ENCODE data around the gene FMR1NB. TPM values are rescaled to one million over a fixed set of nuclear protein-coding genes. Genes with fewer than 3 reads are reported as not detected.
A peak's percentile ranks its signal among the peaks of the same experiment; 100 is the strongest.

Gene FMR1NB, protein sequence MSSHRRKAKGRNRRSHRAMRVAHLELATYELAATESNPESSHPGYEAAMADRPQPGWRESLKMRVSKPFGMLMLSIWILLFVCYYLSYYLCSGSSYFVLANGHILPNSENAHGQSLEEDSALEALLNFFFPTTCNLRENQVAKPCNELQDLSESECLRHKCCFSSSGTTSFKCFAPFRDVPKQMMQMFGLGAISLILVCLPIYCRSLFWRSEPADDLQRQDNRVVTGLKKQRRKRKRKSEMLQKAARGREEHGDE
- total RNA-seq, result not detected
- long read RNA-seq, result 0 reads

DNA sequence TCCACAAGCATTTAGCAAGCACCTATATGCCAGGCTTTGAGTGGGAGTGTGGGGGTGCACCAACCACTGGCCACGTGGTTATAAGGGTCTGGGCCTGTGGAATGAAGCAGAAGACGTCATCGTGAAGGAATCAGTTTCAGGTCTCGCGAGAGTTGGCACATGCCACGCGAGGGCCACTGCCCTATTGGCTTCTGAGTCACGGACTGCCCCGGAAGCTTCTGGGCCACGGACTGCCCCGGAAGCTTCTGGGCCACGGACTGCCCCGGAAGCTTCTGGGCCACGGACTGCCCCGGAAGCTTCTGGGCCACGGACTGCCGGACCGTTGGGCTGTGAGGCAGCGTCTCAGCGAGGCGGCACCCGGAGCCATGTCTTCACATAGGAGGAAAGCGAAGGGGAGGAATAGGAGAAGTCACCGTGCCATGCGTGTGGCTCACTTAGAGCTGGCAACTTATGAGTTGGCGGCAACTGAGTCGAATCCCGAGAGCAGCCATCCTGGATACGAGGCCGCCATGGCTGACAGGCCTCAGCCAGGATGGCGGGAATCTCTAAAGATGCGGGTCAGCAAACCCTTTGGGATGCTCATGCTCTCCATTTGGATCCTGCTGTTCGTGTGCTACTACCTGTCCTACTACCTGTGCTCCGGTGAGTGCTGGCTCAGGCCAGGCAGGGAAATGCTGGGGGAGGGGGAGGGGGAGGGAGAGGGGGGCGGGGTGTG, at the start of gene FMR1NB:
Gene FMR1NB, plus strand, starts transcription at position 300 of the 715 bp plus-strand sequence. Its CDS starts 66 bp downstream, at position 366.
- DNase-seq (no peak), ATAC-seq (no peak)
- intact Hi-C loops (cut with micrococcal nuclease), result no loop called here

DNA sequence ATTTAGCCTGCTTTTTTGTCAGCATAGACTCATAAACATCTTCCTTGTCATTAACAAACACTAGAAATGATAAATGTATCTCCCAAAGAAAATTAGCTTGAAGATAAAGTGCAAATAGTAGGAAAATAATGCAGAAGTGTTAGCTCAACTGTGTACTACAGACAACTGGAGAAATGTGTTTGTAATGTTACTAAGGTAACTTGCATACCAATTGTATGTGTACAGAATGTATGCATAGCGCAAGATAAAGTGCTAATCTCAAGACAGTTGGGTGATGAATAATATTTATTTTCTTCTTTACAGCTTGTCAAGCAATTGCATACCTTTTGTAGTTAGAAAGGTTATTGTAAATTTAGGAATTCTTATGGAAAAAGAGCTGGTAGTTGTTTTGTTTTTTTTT, 47.3 kb upstream of the FMR1NB start:
- ATAC-seq, result no peak
- no peak for DNase-seq

GRCh38 chrX:147935156-147935758, 45.9 kb upstream of the FMR1NB start:
- no peak for ATAC-seq
- intact Hi-C loops (cut with micrococcal nuclease), result no loop called here
- DNase-seq, result no peak

More for the DNA sequence above, 47.3 kb upstream of the FMR1NB start:
- intact Hi-C loops (cut with micrococcal nuclease), result no loop called here

DNA sequence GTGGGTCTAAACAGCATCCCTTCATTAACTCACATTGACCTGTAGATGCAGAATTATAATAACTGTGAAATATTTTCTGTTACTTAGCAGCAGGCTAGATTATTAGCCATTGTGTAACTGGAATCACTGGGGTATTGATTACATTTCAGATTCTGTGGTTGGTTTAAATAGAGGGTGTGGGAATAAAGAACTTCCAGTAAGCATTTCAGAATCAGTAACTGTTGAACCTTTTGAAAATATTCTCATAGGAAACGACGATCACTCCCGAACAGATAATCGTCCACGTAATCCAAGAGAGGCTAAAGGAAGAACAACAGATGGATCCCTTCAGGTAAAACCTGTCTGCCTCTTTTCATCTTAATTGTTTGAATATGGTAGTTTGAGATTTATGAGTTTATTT, 35.9 kb upstream of the FMR1NB start:
- no peak for ATAC-seq
- DNase-seq, result no peak

GRCh38 chrX:147948531-147948930, 32.6 kb upstream of the FMR1NB start:
- DNase-seq (no peak), ATAC-seq (no peak)
- intact Hi-C loops (cut with micrococcal nuclease), result no loop called here

More for the DNA sequence above, 35.9 kb upstream of the FMR1NB start:
- intact Hi-C loops (cut with micrococcal nuclease), result no loop called here

GRCh38 chrX:147950352-147950751, 30.8 kb upstream of the FMR1NB start:
- DNase-seq, result no peak
- ATAC-seq, result no peak
- intact Hi-C loops (cut with micrococcal nuclease), result no loop called here

DNA sequence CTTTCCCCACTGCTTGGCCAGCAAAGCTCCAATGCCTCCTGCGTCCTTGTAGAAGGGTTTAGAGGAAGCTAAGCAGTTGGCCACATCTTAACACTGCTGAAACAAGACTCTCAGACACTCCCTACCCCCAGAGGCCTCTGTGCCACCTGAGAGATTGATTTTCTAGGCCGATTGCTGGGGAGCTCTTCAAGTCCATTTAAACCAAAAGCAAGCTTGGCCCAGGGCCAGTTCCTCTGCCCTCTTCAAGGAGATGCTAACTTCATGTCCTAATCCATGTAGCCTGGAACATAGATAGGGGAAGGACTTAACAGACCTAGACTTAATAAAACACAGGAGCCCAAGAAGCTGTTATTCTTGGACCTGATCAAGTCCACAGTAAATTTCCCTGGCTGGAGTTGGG, 27.2 kb upstream of the FMR1NB start:
- DNase-seq (peak; percentile 31), ATAC-seq (no peak)
- intact Hi-C loops (cut with micrococcal nuclease), result no loop called here

DNA sequence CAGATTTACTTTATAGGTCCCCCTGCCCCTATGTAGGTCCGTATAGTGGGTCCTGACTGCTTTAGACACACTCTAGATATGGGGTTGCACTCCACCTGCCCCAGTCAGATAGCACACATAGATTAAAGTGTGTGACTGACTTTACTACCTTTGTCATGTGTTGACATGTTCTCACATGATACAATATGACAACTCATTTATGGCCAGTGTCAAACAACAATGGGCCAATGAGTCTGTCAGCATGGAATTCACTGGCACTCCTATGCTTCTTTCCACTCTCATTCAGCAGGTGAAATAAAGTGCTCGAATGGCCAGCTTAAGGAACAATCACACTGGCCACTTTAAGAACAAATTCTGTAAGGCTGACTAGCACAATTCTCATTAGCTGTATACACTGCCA, 23.8 kb upstream of the FMR1NB start:
- no peak for ATAC-seq
- DNase-seq, result no peak
- intact Hi-C loops (cut with micrococcal nuclease), result no loop called here

GRCh38 chrX:147958291-147958690, 22.8 kb upstream of the FMR1NB start:
- ATAC-seq (no peak), DNase-seq (no peak)
- intact Hi-C loops (cut with micrococcal nuclease), result no loop called here

DNA sequence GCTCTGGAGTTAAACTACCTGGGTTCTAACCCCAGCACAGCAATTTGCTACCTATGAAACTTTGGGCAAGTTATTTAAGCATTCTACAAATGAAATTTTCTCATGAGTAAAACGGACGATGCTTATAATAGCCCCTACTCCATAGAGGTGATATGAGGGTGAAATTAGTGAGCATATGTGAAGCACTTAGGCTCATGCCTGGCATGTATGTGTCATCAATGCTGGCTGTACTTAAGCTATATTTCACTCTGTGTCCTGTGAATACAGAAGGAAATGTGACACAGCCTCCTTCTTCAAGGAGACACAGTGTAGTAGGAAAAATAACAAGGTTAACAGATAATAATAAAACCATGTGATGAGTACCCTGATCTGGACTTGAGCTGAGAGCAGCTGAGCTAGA, 20.4 kb upstream of the FMR1NB start:
- no peak for ATAC-seq
- intact Hi-C loops (cut with micrococcal nuclease), result no loop called here
- DNase-seq, result no peak

GRCh38 chrX:147962476-147962875, 18.7 kb upstream of the FMR1NB start:
- DNase-seq (no peak), ATAC-seq (no peak)
- intact Hi-C loops (cut with micrococcal nuclease), result no loop called here

GRCh38 chrX:147978931-147979330, 2.2 kb upstream of the FMR1NB start:
- DNase-seq (no peak), ATAC-seq (no peak)
- intact Hi-C loops (cut with micrococcal nuclease), result no loop called here

GRCh38 chrX:148020329-148020728, 39.2 kb downstream of the FMR1NB start:
- ATAC-seq (no peak), DNase-seq (no peak)
- intact Hi-C loops (cut with micrococcal nuclease), result no loop called here

DNA sequence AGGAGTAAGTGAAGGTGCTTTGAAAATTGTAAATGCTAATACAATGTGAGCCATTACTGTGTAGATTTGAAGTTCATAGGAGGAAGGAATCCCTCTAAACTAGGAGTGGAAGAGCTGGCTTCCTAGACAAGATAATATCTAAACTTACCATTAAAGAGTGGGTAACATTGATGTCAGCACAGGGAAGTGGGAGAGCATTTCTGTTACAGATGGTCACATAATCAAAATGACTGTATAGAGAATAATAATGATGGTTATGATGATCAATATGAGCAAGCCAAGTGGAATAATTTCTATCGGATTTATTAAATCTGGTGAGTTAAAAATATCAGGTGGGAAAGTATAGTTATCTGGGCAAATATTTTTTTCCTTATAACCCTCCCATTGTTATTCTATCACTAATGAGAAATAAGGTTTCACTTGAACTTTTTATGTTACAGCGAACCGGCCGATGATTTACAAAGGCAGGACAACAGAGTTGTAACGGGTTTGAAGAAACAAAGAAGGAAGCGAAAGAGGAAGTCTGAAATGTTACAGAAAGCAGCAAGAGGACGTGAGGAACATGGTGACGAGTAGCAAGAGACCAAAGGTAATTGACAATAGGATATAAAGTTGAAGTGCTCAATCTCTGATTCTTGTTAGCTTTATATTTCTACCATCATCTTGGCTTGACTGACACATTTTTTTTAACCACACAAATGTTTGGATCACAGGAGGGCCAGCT, 43.5 kb downstream of the FMR1NB start:
- no peak for DNase-seq
- intact Hi-C loops (cut with micrococcal nuclease), result no loop called here
- no peak for ATAC-seq

DNA sequence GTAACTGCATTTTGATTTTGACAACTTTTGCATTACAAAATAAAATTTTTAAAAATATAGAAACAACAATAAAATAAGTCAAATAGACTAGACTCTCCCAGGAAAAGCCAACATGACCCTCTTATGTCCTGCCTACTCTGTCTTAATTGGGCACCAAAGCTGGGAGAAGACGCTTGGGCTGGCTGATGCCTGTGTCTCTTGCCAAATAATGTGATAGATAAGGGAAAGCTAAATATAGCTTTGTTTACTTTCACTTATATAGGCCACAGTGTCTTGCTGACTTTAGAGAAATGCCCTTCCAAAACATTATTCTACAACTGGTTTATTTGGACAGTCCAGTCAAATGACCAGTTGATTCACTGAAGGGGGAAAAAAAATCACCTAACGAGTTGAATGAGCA, 54.2 kb downstream of the FMR1NB start:
- DNase-seq (no peak), ATAC-seq (peak; percentile 89)
- intact Hi-C loops (cut with micrococcal nuclease), result no loop called here

GRCh38 chrX:148037020-148037419, 55.9 kb downstream of the FMR1NB start:
- DNase-seq (no peak), ATAC-seq (no peak)
- intact Hi-C loops (cut with micrococcal nuclease), result no loop called here

- no peak for DNase-seq
- no peak for ATAC-seq
- intact Hi-C loops (cut with micrococcal nuclease), result no loop called here
These were observed 62.2 kb downstream of the FMR1NB start for GRCh38 chrX:148043271-148043855.

- ATAC-seq (no peak), DNase-seq (no peak)
- intact Hi-C loops (cut with micrococcal nuclease), result no loop called here
These were observed 66.1 kb downstream of the FMR1NB start for GRCh38 chrX:148047200-148047599.

GRCh38 chrX:148049441-148049840, 68.3 kb downstream of the FMR1NB start:
- intact Hi-C loops (cut with micrococcal nuclease), result no loop called here
- DNase-seq (no peak), ATAC-seq (no peak)

DNA sequence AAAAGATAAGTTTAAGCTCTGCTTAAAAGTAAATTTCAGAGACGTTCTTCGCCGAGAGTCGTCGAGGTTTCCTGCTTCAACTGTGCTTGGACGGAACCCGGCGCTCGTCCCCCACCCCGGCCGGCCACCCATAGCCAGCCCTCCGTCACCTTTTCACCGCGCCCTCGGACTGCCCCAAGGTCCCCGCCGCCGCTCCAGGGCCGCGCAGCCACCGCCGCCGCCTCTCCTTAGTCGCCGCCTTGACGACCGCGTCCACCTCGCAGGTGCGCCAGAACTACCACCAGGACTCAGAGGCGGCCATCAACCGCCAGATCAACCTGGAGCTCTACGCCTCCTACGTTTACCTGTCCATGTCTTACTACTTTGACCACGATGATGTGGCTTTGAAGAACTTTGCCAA, 70.8 kb downstream of the FMR1NB start:
- intact Hi-C loops (cut with micrococcal nuclease), result no loop called here

More for the DNA sequence above, 70.8 kb downstream of the FMR1NB start:
- no peak for ATAC-seq
- no peak for DNase-seq
